K562 (cell line): ENCODE data around the gene CRY2.

Experiments used
- ASH1L ChIP-seq: fragments of 450-650 bp; IDR thresholded peaks from 2 replicates; pipeline ENCODE4 v1.6.1; 2018; ENCODE audit warnings: borderline replicate concordance, mild to moderate bottlenecking, low read depth; ENCODE audit not compliant: partially characterized antibody
- BCLAF1 ChIP-seq, 2 experiments: fragments of 450-650 bp in 1 of 2; IDR thresholded peaks; 2 replicates each; pipeline ENCODE4 v1.6.1; 2011 to 2017; ENCODE audit warnings: low read depth in 2 of 2, antibody characterized with exemption in 1 of 2, borderline replicate concordance in 1 of 2, low read length in 1 of 2, mild to moderate bottlenecking in 1 of 2, mixed read lengths in 1 of 2; ENCODE audit not compliant: control insufficient read depth in 1 of 2
- BRF1 ChIP-seq: IDR thresholded peaks from 3 replicates; pipeline ENCODE4 v1.6.1; 2011; ENCODE audit warnings: borderline replicate concordance, mild to moderate bottlenecking; ENCODE audit not compliant: insufficient read length; ENCODE audit errors: extremely low read depth
- ELF1 ChIP-seq: fragments of 200-800 bp; sonication (Bioruptor generic); IDR thresholded peaks from 2 replicates; pipeline ENCODE4 v1.6.1; 2016; ENCODE audit warnings: missing genetic modification characterization, missing compliant biosample characterization
- ELF2 ChIP-seq: fragments of 250-450 bp; sonication (Bioruptor Pico); IDR thresholded peaks from 2 replicates; pipeline ENCODE4 v1.5.0; 2021; ENCODE audit warnings: mild to moderate bottlenecking
- HDAC2 ChIP-seq: fragments of 450-650 bp; IDR thresholded peaks from 2 replicates; pipeline ENCODE4 v1.6.1; 2016; ENCODE audit warnings: mild to moderate bottlenecking
- HNRNPH1 ChIP-seq: fragments of 200-400 bp; formaldehyde crosslinking; optimal IDR thresholded peaks from 2 replicates; pipeline ENCODE3; 2017; ENCODE audit warnings: low read depth, mild to moderate bottlenecking, low read length, moderate library complexity
- NFYB ChIP-seq: IDR thresholded peaks from 2 replicates; pipeline ENCODE4 v1.6.1; 2011; ENCODE audit warnings: mild to moderate bottlenecking, moderate library complexity; ENCODE audit not compliant: insufficient read length; ENCODE audit errors: extremely low read depth
- RFX5 ChIP-seq: IDR thresholded peaks from 2 replicates; pipeline ENCODE4 v1.6.1; 2011; ENCODE audit warnings: low read depth, mild to moderate bottlenecking, improper control_type of control experiment, low read length
- TRIM28 ChIP-seq: fragments of 450-650 bp; IDR thresholded peaks from 2 replicates; pipeline ENCODE4 v1.6.1; 2017
- TF ChIP-seq, protein P1 (sequence below): IDR thresholded peaks from 2 replicates; pipeline ENCODE4 v1.6.1; 2011; ENCODE audit warnings: borderline replicate concordance, low read depth, mild to moderate bottlenecking, moderate library complexity, low read length; ENCODE audit not compliant: insufficient read depth, poor library complexity, severe bottlenecking
- TF ChIP-seq, protein P2 (sequence below), 3 experiments: IDR thresholded peaks in 2 of 3; conservative IDR thresholded peaks in 1 of 3; 2 replicates each; pipeline ENCODE4 v1.5.1; 2011 to 2012; ENCODE audit warnings: low read length in 3 of 3, mild to moderate bottlenecking in 3 of 3, control low read depth in 2 of 3, improper control_type of control experiment in 1 of 3, inconsistent platforms in 1 of 3, low read depth in 1 of 3, mixed read lengths in 1 of 3, moderate library complexity in 1 of 3; ENCODE audit not compliant: insufficient read depth in 2 of 3

DNA sequence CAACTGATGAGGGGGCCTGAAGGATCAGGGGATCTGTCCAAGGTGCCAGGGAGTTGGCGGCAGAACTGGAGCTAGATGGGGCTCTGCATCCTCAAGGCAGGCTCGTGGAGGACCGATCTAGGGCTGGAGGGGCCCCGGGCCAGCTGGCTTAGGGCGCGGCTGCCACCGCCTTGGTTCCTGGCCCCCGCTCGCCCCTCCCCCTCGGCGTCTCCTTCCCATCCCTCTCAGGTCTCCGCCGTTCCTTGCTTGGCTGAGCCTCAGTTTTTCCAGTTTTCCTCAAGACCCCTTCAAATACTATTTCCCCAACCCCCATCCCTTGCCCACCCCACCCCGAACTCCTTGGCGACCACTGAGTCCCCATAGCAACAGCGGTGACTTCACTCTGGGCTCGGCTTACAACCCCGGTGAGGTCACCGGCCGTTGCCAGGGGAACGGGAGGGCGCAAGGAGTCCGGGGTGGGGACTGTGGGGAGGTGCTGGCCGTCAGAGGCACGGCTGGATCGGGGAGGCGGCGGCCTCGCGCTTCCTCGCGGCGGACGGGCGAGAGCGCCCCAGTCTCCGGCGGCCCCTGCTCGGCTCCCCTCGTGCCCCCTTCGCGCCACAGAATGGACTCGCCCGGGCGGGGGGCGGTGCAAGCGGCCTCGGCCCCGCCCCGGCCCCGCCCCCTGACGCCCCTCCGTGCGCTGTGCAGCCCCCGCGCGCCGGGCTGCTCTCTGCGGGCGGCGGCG, 52.3 kb downstream of the CRY2 start:
- TF ChIP-seq ELF1 (tag) (no peak), ASH1L (no peak), RFX5 (no peak), NFYB (no peak), BCLAF1 (IDR thresholded peaks at IDR 0.05; ENCODE audit: borderline replicate concordance in 1 of 2, control insufficient read depth in 1 of 2, low read depth in 2 of 2, low read length in 1 of 2) (peak in 1 of 2 experiments; percentile 88; a peak in 2 of 4 replicates), HNRNPH1 (no peak), HDAC2 (no peak), ELF2 (CRISPR knock-in tag) (no peak), BRF1 (no peak), TRIM28 (no peak)
- TF ChIP-seq, protein P1, sequence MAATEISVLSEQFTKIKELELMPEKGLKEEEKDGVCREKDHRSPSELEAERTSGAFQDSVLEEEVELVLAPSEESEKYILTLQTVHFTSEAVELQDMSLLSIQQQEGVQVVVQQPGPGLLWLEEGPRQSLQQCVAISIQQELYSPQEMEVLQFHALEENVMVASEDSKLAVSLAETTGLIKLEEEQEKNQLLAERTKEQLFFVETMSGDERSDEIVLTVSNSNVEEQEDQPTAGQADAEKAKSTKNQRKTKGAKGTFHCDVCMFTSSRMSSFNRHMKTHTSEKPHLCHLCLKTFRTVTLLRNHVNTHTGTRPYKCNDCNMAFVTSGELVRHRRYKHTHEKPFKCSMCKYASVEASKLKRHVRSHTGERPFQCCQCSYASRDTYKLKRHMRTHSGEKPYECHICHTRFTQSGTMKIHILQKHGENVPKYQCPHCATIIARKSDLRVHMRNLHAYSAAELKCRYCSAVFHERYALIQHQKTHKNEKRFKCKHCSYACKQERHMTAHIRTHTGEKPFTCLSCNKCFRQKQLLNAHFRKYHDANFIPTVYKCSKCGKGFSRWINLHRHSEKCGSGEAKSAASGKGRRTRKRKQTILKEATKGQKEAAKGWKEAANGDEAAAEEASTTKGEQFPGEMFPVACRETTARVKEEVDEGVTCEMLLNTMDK, result no peak
- TF ChIP-seq, protein P2, sequence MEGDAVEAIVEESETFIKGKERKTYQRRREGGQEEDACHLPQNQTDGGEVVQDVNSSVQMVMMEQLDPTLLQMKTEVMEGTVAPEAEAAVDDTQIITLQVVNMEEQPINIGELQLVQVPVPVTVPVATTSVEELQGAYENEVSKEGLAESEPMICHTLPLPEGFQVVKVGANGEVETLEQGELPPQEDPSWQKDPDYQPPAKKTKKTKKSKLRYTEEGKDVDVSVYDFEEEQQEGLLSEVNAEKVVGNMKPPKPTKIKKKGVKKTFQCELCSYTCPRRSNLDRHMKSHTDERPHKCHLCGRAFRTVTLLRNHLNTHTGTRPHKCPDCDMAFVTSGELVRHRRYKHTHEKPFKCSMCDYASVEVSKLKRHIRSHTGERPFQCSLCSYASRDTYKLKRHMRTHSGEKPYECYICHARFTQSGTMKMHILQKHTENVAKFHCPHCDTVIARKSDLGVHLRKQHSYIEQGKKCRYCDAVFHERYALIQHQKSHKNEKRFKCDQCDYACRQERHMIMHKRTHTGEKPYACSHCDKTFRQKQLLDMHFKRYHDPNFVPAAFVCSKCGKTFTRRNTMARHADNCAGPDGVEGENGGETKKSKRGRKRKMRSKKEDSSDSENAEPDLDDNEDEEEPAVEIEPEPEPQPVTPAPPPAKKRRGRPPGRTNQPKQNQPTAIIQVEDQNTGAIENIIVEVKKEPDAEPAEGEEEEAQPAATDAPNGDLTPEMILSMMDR (IDR thresholded peaks at IDR 0.05 in 2 of 3, conservative IDR thresholded peaks at IDR 0.05 in 1 of 3; ENCODE audit: insufficient read depth in 2 of 3, low read depth in 1 of 3, low read length in 3 of 3), result no peak
